ENCODE results near the gene WNK2. TPM values are rescaled to one million over a fixed set of nuclear protein-coding genes. Genes with fewer than 3 reads are reported as not detected.
A peak's percentile ranks its signal among the peaks of the same experiment; 100 is the strongest.

Gene WNK2
- total RNA-seq, 4 donors from 2014 or later: 3.8 to 17.7 (median 9.0) TPM

- peaks cover 0 to 6% of the 10 kb centered on the region in 2 donors for H3K27me3 ChIP-seq
- H3K4me1 ChIP-seq: peaks cover 0 to 14% (median 2%) of the 10 kb centered on the region in 4 donors
- 81 to 83% methylated on average over 22 to 26 of the region's 26 CpGs for WGBS, 2 donors
- peak overlapping the region in 3 of 4 donors; percentile 43 to 73 (median 59) for H3K27ac ChIP-seq
- TF ChIP-seq CTCF (IDR thresholded peaks at IDR 0.05) (no peak), EP300 (IDR thresholded peaks at IDR 0.05) (no peak), POLR2A (IDR thresholded peaks at IDR 0.05) (no peak)
- H3K36me3 ChIP-seq: no peaks in the 10 kb centered on the region
- H3K9me3 ChIP-seq: no peaks in the 10 kb centered on the region
- no peak for DNase-seq (ENCODE audit: low spot score in 2 of 2)
- no peak overlapping the region for H3K4me3 ChIP-seq
Measured at GRCh38 chr9:93299418-93300174, 115.7 kb downstream of the WNK2 start.

- WGBS, 2 donors: 88 to 90% methylated on average over 14 of the region's 14 CpGs
- Histone ChIP-seq H3K4me1 (peaks cover 0 to 14% (median under 1%) of the 10 kb centered on the region in 4 donors), H3K9me3 (no peaks in the 10 kb centered on the region), H3K27me3 (peaks cover 0 to 6% of the 10 kb centered on the region in 2 donors), H3K27ac (peak overlapping the region in 3 of 4 donors; percentile 43 to 73 (median 59)), H3K4me3 (no peak overlapping the region), H3K36me3 (no peaks in the 10 kb centered on the region)
- no peak for DNase-seq (ENCODE audit: low spot score in 2 of 2)
- no peak for TF ChIP-seq CTCF (IDR thresholded peaks at IDR 0.05)
- TF ChIP-seq POLR2A (IDR thresholded peaks at IDR 0.05): no peak
- no peak for TF ChIP-seq EP300 (IDR thresholded peaks at IDR 0.05)
Measured at GRCh38 chr9:93300175-93300572, 116.2 kb downstream of the WNK2 start.

- DNase-seq (ENCODE audit: low spot score in 2 of 2): no peak
- 68 to 76% methylated on average over 10 to 12 of the region's 12 CpGs for WGBS, 2 donors
- H3K4me3 ChIP-seq: no peak overlapping the region
- TF ChIP-seq EP300 (IDR thresholded peaks at IDR 0.05) (no peak), CTCF (IDR thresholded peaks at IDR 0.05) (no peak), POLR2A (IDR thresholded peaks at IDR 0.05) (no peak)
- no peaks in the 10 kb centered on the region for H3K36me3 ChIP-seq
- peak overlapping the region in 3 of 4 donors; percentile 25 to 73 (median 43) for H3K27ac ChIP-seq
- H3K27me3 ChIP-seq: peaks cover 0 to 6% of the 10 kb centered on the region in 2 donors
- no peaks in the 10 kb centered on the region for H3K9me3 ChIP-seq
- peaks cover 0 to 14% (median 0%) of the 10 kb centered on the region in 4 donors for H3K4me1 ChIP-seq
Measured at GRCh38 chr9:93300585-93301081, 116.7 kb downstream of the WNK2 start.

- no peaks in the 10 kb centered on the region for H3K9me3 ChIP-seq
- peaks cover 0 to 14% (median 0%) of the 10 kb centered on the region in 4 donors for H3K4me1 ChIP-seq
- peaks cover 0 to 6% of the 10 kb centered on the region in 2 donors for H3K27me3 ChIP-seq
- no peak for DNase-seq (ENCODE audit: low spot score in 2 of 2)
- H3K36me3 ChIP-seq: no peaks in the 10 kb centered on the region
- peak overlapping the region in 2 of 4 donors; percentile 66 to 73 for H3K27ac ChIP-seq
- WGBS, 2 donors: 60 to 85% methylated on average over 12 to 17 of the region's 17 CpGs
- TF ChIP-seq POLR2A (IDR thresholded peaks at IDR 0.05): no peak
- no peak for TF ChIP-seq CTCF (IDR thresholded peaks at IDR 0.05)
- TF ChIP-seq EP300 (IDR thresholded peaks at IDR 0.05): no peak
- no peak overlapping the region for H3K4me3 ChIP-seq
Measured at GRCh38 chr9:93301291-93301811, 117.4 kb downstream of the WNK2 start.
